Measurements from ENCODE around the gene TAX1BP1.

TAX1BP1 gene

DNA sequence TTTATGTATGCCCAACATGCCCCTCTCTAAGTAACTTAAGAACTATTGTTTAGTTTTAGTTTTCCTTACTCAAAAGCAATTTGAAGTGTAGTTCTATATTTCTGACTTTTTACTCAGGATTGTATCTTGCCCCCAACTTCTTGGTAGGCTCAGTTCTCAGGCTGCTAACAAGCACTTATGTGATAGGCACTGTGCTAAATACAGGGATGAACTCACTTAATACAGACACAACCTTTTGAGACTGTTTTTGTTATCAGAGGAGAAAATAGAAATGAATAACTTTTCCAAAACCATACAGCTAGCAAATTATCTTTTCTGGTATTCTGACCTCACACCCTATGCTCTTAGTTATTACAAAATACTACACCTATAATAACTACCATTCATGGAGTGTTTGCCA, 16.3 kb downstream of the TAX1BP1 start:
- TF ChIP-seq, protein P1, sequence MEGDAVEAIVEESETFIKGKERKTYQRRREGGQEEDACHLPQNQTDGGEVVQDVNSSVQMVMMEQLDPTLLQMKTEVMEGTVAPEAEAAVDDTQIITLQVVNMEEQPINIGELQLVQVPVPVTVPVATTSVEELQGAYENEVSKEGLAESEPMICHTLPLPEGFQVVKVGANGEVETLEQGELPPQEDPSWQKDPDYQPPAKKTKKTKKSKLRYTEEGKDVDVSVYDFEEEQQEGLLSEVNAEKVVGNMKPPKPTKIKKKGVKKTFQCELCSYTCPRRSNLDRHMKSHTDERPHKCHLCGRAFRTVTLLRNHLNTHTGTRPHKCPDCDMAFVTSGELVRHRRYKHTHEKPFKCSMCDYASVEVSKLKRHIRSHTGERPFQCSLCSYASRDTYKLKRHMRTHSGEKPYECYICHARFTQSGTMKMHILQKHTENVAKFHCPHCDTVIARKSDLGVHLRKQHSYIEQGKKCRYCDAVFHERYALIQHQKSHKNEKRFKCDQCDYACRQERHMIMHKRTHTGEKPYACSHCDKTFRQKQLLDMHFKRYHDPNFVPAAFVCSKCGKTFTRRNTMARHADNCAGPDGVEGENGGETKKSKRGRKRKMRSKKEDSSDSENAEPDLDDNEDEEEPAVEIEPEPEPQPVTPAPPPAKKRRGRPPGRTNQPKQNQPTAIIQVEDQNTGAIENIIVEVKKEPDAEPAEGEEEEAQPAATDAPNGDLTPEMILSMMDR (IDR thresholded peaks at IDR 0.05; ENCODE audit: extremely low read depth, insufficient read depth, missing control alignments): no peak
- no peak for DNase-seq (ENCODE audit: low spot score)
- in situ Hi-C loops (cut with MboI; ENCODE audit: low pct_unique_long_range_greater_than_20kb, low sequenced_read_pairs, unreplicated experiment): no loop called here

DNA sequence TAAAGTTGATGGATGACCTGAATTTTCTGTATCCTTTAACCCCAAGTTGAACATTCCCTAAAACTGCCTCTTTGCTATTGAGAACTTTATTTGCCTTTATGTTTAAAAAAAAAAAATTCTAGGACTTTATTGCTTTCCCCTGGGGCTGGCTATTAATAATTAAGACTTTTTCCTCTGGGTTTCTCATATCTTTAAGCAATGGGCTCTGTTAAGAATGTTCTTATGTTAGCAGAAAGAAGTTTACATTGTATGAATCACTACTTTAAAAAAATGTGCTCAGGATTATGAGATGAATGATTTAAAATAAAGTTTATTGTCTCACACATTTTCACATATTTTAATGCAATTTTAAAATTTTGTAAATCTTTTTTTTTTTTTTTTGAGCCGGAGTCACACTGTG, 19.5 kb downstream of the TAX1BP1 start:
- TF ChIP-seq, protein P1 (IDR thresholded peaks at IDR 0.05; ENCODE audit: extremely low read depth, insufficient read depth, missing control alignments): no peak
- in situ Hi-C loops (cut with MboI; ENCODE audit: low pct_unique_long_range_greater_than_20kb, low sequenced_read_pairs, unreplicated experiment): no loop called here
- DNase-seq (ENCODE audit: low spot score): no peak

DNA sequence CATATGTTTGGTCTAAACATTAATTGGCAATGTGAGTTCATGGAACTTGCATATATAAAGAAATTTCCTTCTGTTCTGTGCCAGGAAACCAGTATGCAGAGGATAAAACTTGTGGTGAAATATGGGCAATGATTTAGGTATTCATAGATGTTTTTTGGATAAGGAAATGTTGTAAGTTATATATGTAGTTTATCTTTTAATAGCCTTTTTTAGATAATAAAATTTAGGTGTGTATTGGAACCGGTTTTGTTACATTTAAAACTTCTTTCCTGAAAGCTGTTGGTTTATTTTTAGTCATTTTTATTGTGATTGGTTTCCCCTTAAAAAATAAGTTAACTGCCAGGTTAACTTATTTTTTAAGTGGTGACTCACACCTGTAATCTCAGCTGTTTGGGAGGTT, 22.1 kb downstream of the TAX1BP1 start:
- in situ Hi-C loops (cut with MboI; ENCODE audit: low pct_unique_long_range_greater_than_20kb, low sequenced_read_pairs, unreplicated experiment): no loop called here
- TF ChIP-seq, protein P1 (IDR thresholded peaks at IDR 0.05; ENCODE audit: extremely low read depth, insufficient read depth, missing control alignments): no peak

DNA sequence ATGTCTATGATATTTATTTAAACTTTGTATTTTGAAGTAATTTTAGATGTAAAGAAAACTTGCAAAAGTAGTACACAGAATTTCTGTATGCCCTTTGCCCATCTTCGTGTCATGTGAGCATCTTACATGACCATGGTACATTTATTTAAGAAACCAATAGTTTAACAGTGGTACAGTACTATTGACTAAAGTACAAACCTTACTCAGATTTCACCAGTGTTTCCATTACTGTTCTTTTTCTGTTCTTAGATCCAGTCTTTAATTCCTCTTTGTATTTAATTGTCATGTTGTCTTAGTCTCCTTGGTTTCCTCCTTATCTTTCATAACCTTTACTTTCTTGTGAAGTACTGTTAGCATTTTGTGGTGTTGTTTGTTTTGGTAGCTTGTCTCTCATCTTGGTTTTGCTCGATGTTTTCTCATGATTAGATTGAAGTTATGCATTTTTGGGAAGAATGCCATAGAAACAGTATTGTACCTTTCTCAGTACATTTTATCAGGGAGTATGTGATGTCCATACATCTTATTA, 24.1 kb downstream of the TAX1BP1 start:
- DNase-seq (ENCODE audit: low spot score): no peak
- in situ Hi-C loops (cut with MboI; ENCODE audit: low pct_unique_long_range_greater_than_20kb, low sequenced_read_pairs, unreplicated experiment): no loop called here
- TF ChIP-seq, protein P1 (IDR thresholded peaks at IDR 0.05; ENCODE audit: extremely low read depth, insufficient read depth, missing control alignments): no peak

More for the DNA sequence above, 22.1 kb downstream of the TAX1BP1 start:
- no peak for DNase-seq (ENCODE audit: low spot score)

DNA sequence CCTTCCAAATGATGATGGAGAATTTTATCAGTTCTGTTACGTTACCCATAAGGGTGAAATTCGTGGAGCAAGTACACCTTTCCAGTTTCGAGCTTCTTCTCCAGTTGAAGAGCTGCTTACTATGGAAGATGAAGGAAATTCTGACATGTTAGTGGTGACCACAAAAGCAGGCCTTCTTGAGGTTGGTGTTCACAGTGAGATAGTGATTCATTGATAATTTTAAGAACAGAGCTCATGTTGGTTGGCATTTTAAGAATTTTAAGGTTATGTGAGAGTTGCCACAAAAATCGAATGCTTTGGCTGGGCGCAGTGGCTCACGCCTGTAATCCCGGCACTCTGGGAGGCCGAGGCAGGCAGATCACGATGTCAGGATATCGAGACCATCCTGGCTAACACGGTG, 25.9 kb downstream of the TAX1BP1 start:
- in situ Hi-C loops (cut with MboI; ENCODE audit: low pct_unique_long_range_greater_than_20kb, low sequenced_read_pairs, unreplicated experiment): no loop called here
- TF ChIP-seq, protein P1 (IDR thresholded peaks at IDR 0.05; ENCODE audit: extremely low read depth, insufficient read depth, missing control alignments): no peak
- no peak for DNase-seq (ENCODE audit: low spot score)

DNA sequence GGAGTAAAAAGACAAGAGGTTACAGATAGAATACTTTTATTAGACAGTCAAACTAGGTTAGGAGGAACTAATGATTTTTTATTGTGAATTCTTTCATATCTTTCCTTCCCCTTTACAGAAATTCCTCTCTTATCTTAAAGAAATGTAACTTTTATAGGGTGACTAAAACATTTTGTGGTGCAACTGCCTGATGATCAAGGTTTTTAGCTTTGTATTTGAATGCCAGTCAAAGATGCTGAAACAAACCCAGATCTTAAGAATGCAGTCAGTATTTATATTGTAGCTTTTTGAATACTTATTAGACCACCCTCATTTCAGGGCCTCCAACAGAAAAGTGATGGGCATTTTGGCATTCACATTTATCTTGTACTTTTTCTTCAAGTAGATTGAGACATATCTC, 27.4 kb downstream of the TAX1BP1 start:
- no peak for DNase-seq (ENCODE audit: low spot score)
- TF ChIP-seq, protein P1 (IDR thresholded peaks at IDR 0.05; ENCODE audit: extremely low read depth, insufficient read depth, missing control alignments): no peak
- in situ Hi-C loops (cut with MboI; ENCODE audit: low pct_unique_long_range_greater_than_20kb, low sequenced_read_pairs, unreplicated experiment): no loop called here

DNA sequence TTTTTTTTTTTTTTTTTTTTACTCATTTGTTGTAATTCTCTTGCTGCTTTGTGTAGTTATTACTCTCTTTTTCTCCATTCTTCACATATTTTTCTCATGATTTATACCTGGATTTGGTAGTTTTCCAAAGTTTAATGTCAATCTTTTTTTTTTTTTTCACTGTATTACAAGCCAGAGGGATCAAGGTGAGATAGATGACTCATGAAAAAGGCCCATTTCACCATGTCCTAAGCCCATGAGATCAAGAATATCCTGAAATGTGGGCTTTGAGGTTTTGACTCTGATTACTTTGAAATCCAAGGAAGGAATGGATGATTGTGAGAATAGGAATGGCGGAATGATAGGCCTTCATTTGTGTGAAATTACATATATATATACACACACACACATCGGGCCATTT, 31.1 kb downstream of the TAX1BP1 start:
- TF ChIP-seq, protein P1 (IDR thresholded peaks at IDR 0.05; ENCODE audit: extremely low read depth, insufficient read depth, missing control alignments): no peak
- no peak for DNase-seq (ENCODE audit: low spot score)
- in situ Hi-C loops (cut with MboI; ENCODE audit: low pct_unique_long_range_greater_than_20kb, low sequenced_read_pairs, unreplicated experiment): no loop called here
